Colon (tissue), 2 donors: Measurements from ENCODE around the gene DCP1B.
A peak's percentile ranks its signal among the peaks of the same experiment; 100 is the strongest.

Source experiments
- FAIRE-seq: peaks from 2 replicates; lab custom pipeline; 2012; peaks lifted over from hg19 to GRCh38; lab: Jason Lieb, UNC
- donor health status: control.
- donor health status: control.

DCP1B gene

GRCh38 chr12:2017546-2018337 lies 13.5 kb upstream of the DCP1B start:
- no peak for FAIRE-seq

GRCh38 chr12:2016862-2017545 lies 12.7 kb upstream of the DCP1B start:
- no peak for FAIRE-seq

- FAIRE-seq: no peak
These were observed 10.0 kb upstream of the DCP1B start for GRCh38 chr12:2014231-2014630.

GRCh38 chr12:2013527-2014223 lies 9.4 kb upstream of the DCP1B start:
- FAIRE-seq: no peak

- no peak for FAIRE-seq
These were observed 8.8 kb upstream of the DCP1B start for GRCh38 chr12:2013086-2013485.

GRCh38 chr12:2011643-2012607 lies 7.7 kb upstream of the DCP1B start:
- no peak for FAIRE-seq

- no peak for FAIRE-seq
These were observed 5.4 kb upstream of the DCP1B start for GRCh38 chr12:2009623-2010022.

- no peak for FAIRE-seq
These were observed 4.4 kb upstream of the DCP1B start for GRCh38 chr12:2008677-2009076.

- FAIRE-seq: no peak
These were observed 563 bp downstream of the DCP1B start for GRCh38 chr12:2003676-2004112.

GRCh38 chr12:1995205-1995896 lies 8.9 kb downstream of the DCP1B start:
- FAIRE-seq: no peak

GRCh38 chr12:1994429-1995143 lies 9.7 kb downstream of the DCP1B start:
- no peak for FAIRE-seq

- FAIRE-seq: peak; percentile 18
These were observed 10.3 kb downstream of the DCP1B start for GRCh38 chr12:1993871-1994371.

- no peak for FAIRE-seq
These were observed 10.9 kb downstream of the DCP1B start for GRCh38 chr12:1993341-1993740.

- FAIRE-seq: no peak
These were observed 11.5 kb downstream of the DCP1B start for GRCh38 chr12:1992732-1993131.

GRCh38 chr12:1989111-1989510 lies 15.1 kb downstream of the DCP1B start:
- FAIRE-seq: no peak

GRCh38 chr12:1984759-1985158 lies 19.5 kb downstream of the DCP1B start:
- no peak for FAIRE-seq

- no peak for FAIRE-seq
These were observed 24.0 kb downstream of the DCP1B start for GRCh38 chr12:1980282-1980681.

- no peak for FAIRE-seq
These were observed 26.0 kb downstream of the DCP1B start for GRCh38 chr12:1978078-1978862.

GRCh38 chr12:1977588-1977987 lies 26.7 kb downstream of the DCP1B start:
- FAIRE-seq: peak; percentile 28

- no peak for FAIRE-seq
These were observed 27.1 kb downstream of the DCP1B start for GRCh38 chr12:1977109-1977508.
